HEK293 (cell line): ENCODE results near the gene SLC17A9.

Experiments used
- CTCF ChIA-PET: fragments of 350-600 bp; formaldehyde crosslinking; extraction: SDS; loops from one replicate; lab custom pipeline; 2021; ENCODE audit warnings: antibody characterized with exemption; lab: Yijun Ruan, JAX
- POLR2A ChIA-PET: fragments of 300-600 bp; formaldehyde crosslinking; extraction: SDS; loops from one replicate; lab custom pipeline; 2020; ENCODE audit warnings: antibody characterized with exemption, inconsistent platforms; lab: Yijun Ruan, JAX
- H3K27ac ChIP-seq: fragments of 200-500 bp; sonication (Bioruptor generic); 2 replicates; pipeline ENCODE4 v1.5.1; 2014; ENCODE audit warnings: low read depth, low read length, control low read depth, inconsistent platforms; ENCODE audit errors: extremely low read depth
- H3K36me3 ChIP-seq, 2 experiments: fragments of 200-500 bp in 1 of 2; sonication (Bioruptor generic) in 1 of 2; 1 replicate in 1 of 2; 2 replicates in 1 of 2; pipeline ENCODE4 v1.5.1; 2014 to 2017; ENCODE audit warnings: inconsistent platforms in 2 of 2, low read length in 2 of 2; ENCODE audit not compliant: control insufficient read depth in 2 of 2, insufficient read depth in 1 of 2
- H3K4me1 ChIP-seq: fragments of 200-500 bp; sonication (Bioruptor generic); 2 replicates; pipeline ENCODE4 v1.5.1; 2014; ENCODE audit warnings: mild to moderate bottlenecking, low read length, inconsistent platforms; ENCODE audit not compliant: control insufficient read depth, insufficient read depth
- H3K4me3 ChIP-seq: 2 replicates; pipeline ENCODE4 v1.5.1; 2011; ENCODE audit warnings: low read depth, mild to moderate bottlenecking, control low read depth, low read length, moderate library complexity
- H3K9me3 ChIP-seq: fragments of 200-500 bp; sonication (Bioruptor generic); 2 replicates; pipeline ENCODE4 v1.5.1; 2014; ENCODE audit warnings: low read depth, low read length, inconsistent platforms; ENCODE audit not compliant: control insufficient read depth, insufficient read depth
- KLF10 ChIP-seq: fragments of 450-650 bp; IDR thresholded peaks from 2 replicates; pipeline ENCODE4 v1.5.1; 2018; ENCODE audit warnings: missing biosample characterization, mild to moderate bottlenecking, missing genetic modification characterization
- MEIS1 ChIP-seq: sonication (generic); formaldehyde crosslinking; IDR thresholded peaks from 2 replicates; pipeline ENCODE4 v1.8.1; 2022; ENCODE audit warnings: missing genetic modification reagents, mild to moderate bottlenecking, borderline replicate concordance
- OVOL3 ChIP-seq: fragments of 450-650 bp; formaldehyde crosslinking; IDR thresholded peaks from 2 replicates; pipeline ENCODE4 v1.5.1; 2016; ENCODE audit warnings: missing biosample characterization, missing genetic modification characterization
- PRDM6 ChIP-seq: fragments of 450-650 bp; formaldehyde crosslinking; IDR thresholded peaks from 2 replicates; pipeline ENCODE4 v1.5.1; 2017; ENCODE audit warnings: missing biosample characterization, missing genetic modification characterization
- RBAK ChIP-seq: fragments of 450-650 bp; formaldehyde crosslinking; IDR thresholded peaks from 2 replicates; pipeline ENCODE4 v1.5.1; 2016; ENCODE audit warnings: missing biosample characterization, missing genetic modification characterization
- SP7 ChIP-seq: fragments of 450-650 bp; formaldehyde crosslinking; IDR thresholded peaks from 2 replicates; pipeline ENCODE4 v1.5.1; 2016; ENCODE audit warnings: missing biosample characterization, missing genetic modification characterization
- TCF7L2 ChIP-seq: IDR thresholded peaks from 2 replicates; pipeline ENCODE4 v1.6.1; 2011; ENCODE audit warnings: low read depth, mild to moderate bottlenecking, inconsistent platforms, low read length, moderate library complexity, borderline replicate concordance
- TRIM28 ChIP-seq: IDR thresholded peaks from 2 replicates; pipeline ENCODE4 v1.6.1; 2011; ENCODE audit warnings: low read length, control low read depth, borderline replicate concordance
- ZBTB8A ChIP-seq: fragments of 450-650 bp; formaldehyde crosslinking; IDR thresholded peaks from 2 replicates; pipeline ENCODE4 v1.5.1; 2016; ENCODE audit warnings: missing biosample characterization, missing genetic modification characterization
- ZFP37 ChIP-seq: fragments of 450-650 bp; formaldehyde crosslinking; IDR thresholded peaks from 2 replicates; pipeline ENCODE4 v1.5.1; 2016; ENCODE audit warnings: missing biosample characterization, missing genetic modification characterization
- ZNF138 ChIP-seq: fragments of 450-650 bp; formaldehyde crosslinking; IDR thresholded peaks from 2 replicates; pipeline ENCODE4 v1.5.1; 2016; ENCODE audit warnings: missing biosample characterization, missing genetic modification characterization, borderline replicate concordance
- ZNF146 ChIP-seq: fragments of 450-650 bp; formaldehyde crosslinking; IDR thresholded peaks from 2 replicates; pipeline ENCODE4 v1.5.1; 2016; ENCODE audit warnings: missing biosample characterization, missing genetic modification characterization
- ZNF214 ChIP-seq: fragments of 450-650 bp; formaldehyde crosslinking; IDR thresholded peaks from 2 replicates; pipeline ENCODE4 v1.5.1; 2017; ENCODE audit warnings: missing biosample characterization, mild to moderate bottlenecking, missing genetic modification characterization, borderline replicate concordance
- ZNF292 ChIP-seq: fragments of 450-650 bp; formaldehyde crosslinking; IDR thresholded peaks from 2 replicates; pipeline ENCODE4 v1.5.1; 2016; ENCODE audit warnings: low read depth, missing biosample characterization, missing genetic modification characterization, borderline replicate concordance
- ZNF324 ChIP-seq: fragments of 450-650 bp; formaldehyde crosslinking; IDR thresholded peaks from 2 replicates; pipeline ENCODE4 v1.5.1; 2016; ENCODE audit warnings: missing biosample characterization, missing genetic modification characterization
- ZNF350 ChIP-seq: fragments of 450-650 bp; formaldehyde crosslinking; IDR thresholded peaks from 2 replicates; pipeline ENCODE4 v1.5.0; 2017; ENCODE audit warnings: missing biosample characterization, mild to moderate bottlenecking, missing genetic modification characterization
- ZNF362 ChIP-seq: fragments of 450-650 bp; formaldehyde crosslinking; IDR thresholded peaks from 2 replicates; pipeline ENCODE4 v1.5.1; 2016; ENCODE audit warnings: missing biosample characterization, missing genetic modification characterization
- ZNF433 ChIP-seq: fragments of 450-650 bp; formaldehyde crosslinking; IDR thresholded peaks from 2 replicates; pipeline ENCODE4 v1.5.1; 2016; ENCODE audit warnings: missing biosample characterization, missing genetic modification characterization, low read depth
- ZNF48 ChIP-seq: fragments of 450-650 bp; formaldehyde crosslinking; IDR thresholded peaks from 2 replicates; pipeline ENCODE4 v1.5.1; 2016; ENCODE audit warnings: missing biosample characterization, missing genetic modification characterization
- ZNF549 ChIP-seq: fragments of 450-650 bp; IDR thresholded peaks from 2 replicates; pipeline ENCODE4 v1.5.1; 2018; ENCODE audit warnings: missing biosample characterization, missing genetic modification characterization, mild to moderate bottlenecking, inconsistent platforms, moderate library complexity
- ZNF580 ChIP-seq: fragments of 450-650 bp; formaldehyde crosslinking; IDR thresholded peaks from 2 replicates; pipeline ENCODE4 v1.5.1; 2016; ENCODE audit warnings: missing biosample characterization, missing genetic modification characterization
- ZNF610 ChIP-seq: fragments of 450-650 bp; formaldehyde crosslinking; IDR thresholded peaks from 2 replicates; pipeline ENCODE4 v1.5.1; 2016; ENCODE audit warnings: missing biosample characterization, missing genetic modification characterization, borderline replicate concordance
- ZNF623 ChIP-seq: fragments of 450-650 bp; formaldehyde crosslinking; IDR thresholded peaks from 2 replicates; pipeline ENCODE4 v1.5.1; 2016; ENCODE audit warnings: missing biosample characterization, missing genetic modification characterization
- ZNF658 ChIP-seq: fragments of 450-650 bp; formaldehyde crosslinking; IDR thresholded peaks from 2 replicates; pipeline ENCODE4; 2016; ENCODE audit warnings: missing biosample characterization, missing genetic modification characterization
- ZNF785 ChIP-seq: fragments of 450-650 bp; formaldehyde crosslinking; IDR thresholded peaks from 2 replicates; pipeline ENCODE4 v1.5.1; 2016; ENCODE audit warnings: missing biosample characterization, missing genetic modification characterization
- ZNF830 ChIP-seq: fragments of 450-650 bp; IDR thresholded peaks from 2 replicates; pipeline ENCODE4 v1.5.0; 2018; ENCODE audit warnings: missing biosample characterization, missing genetic modification characterization, low read depth, mild to moderate bottlenecking, moderate library complexity
- ZSCAN30 ChIP-seq: fragments of 450-650 bp; IDR thresholded peaks from 2 replicates; pipeline ENCODE4 v1.5.1; 2018; ENCODE audit warnings: missing biosample characterization, mild to moderate bottlenecking, missing genetic modification characterization, moderate library complexity
- TF ChIP-seq, protein P1 (sequence below): fragments of 450-650 bp; formaldehyde crosslinking; IDR thresholded peaks from 2 replicates; pipeline ENCODE4 v1.5.1; 2016; ENCODE audit warnings: missing biosample characterization, missing genetic modification characterization

SLC17A9 gene

DNA sequence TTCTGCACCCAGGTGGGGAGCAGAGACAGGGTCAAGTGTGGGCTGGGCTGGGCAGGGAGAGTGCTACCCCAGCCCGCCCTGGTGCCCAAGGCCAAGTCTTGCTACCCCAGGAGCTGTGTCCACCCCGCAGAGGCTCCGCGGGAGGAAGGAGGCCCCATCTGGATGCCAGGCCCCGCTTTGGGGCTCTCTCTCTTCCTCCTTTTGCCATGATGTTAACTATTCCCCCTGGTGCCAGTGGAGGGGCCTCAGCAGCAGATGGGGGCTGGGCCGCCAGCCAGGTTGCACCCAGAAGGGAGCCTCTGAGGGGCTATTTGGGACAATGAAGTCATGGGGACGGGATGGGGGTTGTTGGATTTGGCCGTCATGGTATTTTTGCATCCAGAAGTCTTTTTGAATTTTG is 9.3 kb downstream of the SLC17A9 start:
- Histone ChIP-seq H3K9me3 (no peaks in the 10 kb centered on the region), H3K27ac (no peak overlapping the region), H3K36me3 (no peaks in the 10 kb centered on the region), H3K4me3 (no peak overlapping the region), H3K4me1 (no peaks in the 10 kb centered on the region)
- POLR2A ChIA-PET = no interaction called here
- TF ChIP-seq KLF10 (no peak), ZNF610 (tag by site-specific recombination) (no peak), ZNF580 (tag by site-specific recombination) (no peak), ZNF785 (no peak), ZNF214 (tag by site-specific recombination) (no peak), OVOL3 (tag by site-specific recombination) (no peak), ZNF350 (tag by site-specific recombination) (no peak), ZNF324 (tag by site-specific recombination) (no peak), ZNF433 (no peak), SP7 (tag by site-specific recombination) (no peak), ZNF292 (no peak), ZNF138 (tag by site-specific recombination) (no peak), ZNF146 (tag by site-specific recombination) (no peak), ZFP37 (tag by site-specific recombination) (no peak), TCF7L2 (no peak), ZNF549 (tag by site-specific recombination) (no peak), RBAK (no peak), ZNF830 (tag by site-specific recombination) (no peak)
- CTCF ChIA-PET = interaction anchor here (0.7 to 1.5 kb wide), 3 partner anchors 9 to 51 kb away, joined by 3 to 4 read pairs (median 3); no protein-coding TSS in a partner anchor

GRCh38 chr20:62962221-62962879 is 9.8 kb downstream of the SLC17A9 start:
- POLR2A ChIA-PET = no interaction called here
- no peak overlapping the region for H3K27ac ChIP-seq
- no peak overlapping the region for H3K4me3 ChIP-seq
- no peaks in the 10 kb centered on the region for H3K9me3 ChIP-seq
- no peaks in the 10 kb centered on the region for H3K36me3 ChIP-seq
- CTCF ChIA-PET = interaction anchor here (1.5 kb wide), 1 partner anchor 8 kb away, joined by 3 read pairs; no protein-coding TSS in a partner anchor
- H3K4me1 ChIP-seq = no peaks in the 10 kb centered on the region
- TF ChIP-seq ZNF658 (tag by site-specific recombination) = no peak
- TF ChIP-seq, all 188 proteins: peak for 0

DNA sequence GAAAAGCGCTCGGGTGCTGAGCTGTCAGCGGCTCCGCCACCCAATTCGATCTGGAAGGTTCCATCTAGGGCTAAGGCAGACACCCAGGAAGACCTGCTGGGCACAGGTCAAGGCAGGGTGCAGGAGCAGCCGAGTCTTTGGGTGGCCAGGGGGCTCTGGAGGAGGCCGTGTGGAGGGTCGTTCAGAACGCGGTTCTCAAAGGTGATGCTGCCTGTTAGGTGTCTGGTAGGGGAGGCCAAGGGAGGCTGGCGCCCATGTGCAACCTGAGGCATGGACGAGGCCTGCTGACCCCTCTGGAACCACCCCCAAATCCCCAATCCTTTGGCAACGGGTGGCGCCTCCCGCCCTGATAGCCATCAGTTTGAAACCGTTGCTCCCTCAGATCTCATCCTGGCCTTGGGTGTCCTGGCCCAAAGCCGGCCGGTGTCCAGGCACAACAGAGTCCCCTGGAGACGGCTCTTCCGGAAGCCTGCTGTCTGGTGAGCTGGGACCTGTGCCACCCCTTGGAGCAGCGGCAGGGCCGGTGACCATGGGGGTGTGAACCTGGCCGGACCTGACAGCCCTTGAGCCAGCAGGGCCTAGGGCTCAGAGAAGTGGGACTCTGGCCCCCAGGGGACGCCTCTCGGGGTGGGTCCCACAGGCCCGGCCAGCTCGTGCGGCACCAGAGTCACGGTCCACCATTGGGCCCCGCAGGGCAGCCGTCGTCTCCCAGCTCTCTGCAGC is 10.5 kb downstream of the SLC17A9 start:
- no peak overlapping the region for H3K27ac ChIP-seq
- no peaks in the 10 kb centered on the region for H3K4me1 ChIP-seq
- no peaks in the 10 kb centered on the region for H3K36me3 ChIP-seq
- TF ChIP-seq TCF7L2 (no peak), ZBTB8A (no peak), ZNF48 (tag by site-specific recombination) (no peak), MEIS1 (no peak), ZNF623 (tag by site-specific recombination) (no peak), ZNF138 (tag by site-specific recombination) (no peak), PRDM6 (tag by site-specific recombination) (no peak), ZSCAN30 (tag by site-specific recombination) (no peak), ZNF362 (tag by site-specific recombination) (no peak), TRIM28 (no peak)
- TF ChIP-seq, protein P1, sequence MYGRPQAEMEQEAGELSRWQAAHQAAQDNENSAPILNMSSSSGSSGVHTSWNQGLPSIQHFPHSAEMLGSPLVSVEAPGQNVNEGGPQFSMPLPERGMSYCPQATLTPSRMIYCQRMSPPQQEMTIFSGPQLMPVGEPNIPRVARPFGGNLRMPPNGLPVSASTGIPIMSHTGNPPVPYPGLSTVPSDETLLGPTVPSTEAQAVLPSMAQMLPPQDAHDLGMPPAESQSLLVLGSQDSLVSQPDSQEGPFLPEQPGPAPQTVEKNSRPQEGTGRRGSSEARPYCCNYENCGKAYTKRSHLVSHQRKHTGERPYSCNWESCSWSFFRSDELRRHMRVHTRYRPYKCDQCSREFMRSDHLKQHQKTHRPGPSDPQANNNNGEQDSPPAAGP (tag by site-specific recombination) = no peak
- TF ChIP-seq, all 188 proteins: peak for 0
- H3K4me3 ChIP-seq = no peak overlapping the region
- ChIA-PET CTCF (no interaction called here), POLR2A (no interaction called here)
- no peaks in the 10 kb centered on the region for H3K9me3 ChIP-seq
